Transverse colon (tissue), 4 donors: ENCODE results near the gene SCRG1.

ENCODE experiments used
- EP300 ChIP-seq: sonication (generic); formaldehyde crosslinking; IDR thresholded peaks from one replicate; pipeline ENCODE4 v1.6.1; 2017; ENCODE audit warnings: antibody characterized with exemption, low read depth
- POLR2A ChIP-seq: fragments of 450-650 bp; IDR thresholded peaks from one replicate; pipeline ENCODE4 v1.6.1; 2016; ENCODE audit warnings: antibody characterized with exemption, mild to moderate bottlenecking, moderate library complexity
- POLR2AphosphoS5 ChIP-seq, 3 donors: sonication (generic); formaldehyde crosslinking; IDR thresholded peaks; one replicate each; pipeline ENCODE4 v1.6.1; 2016; ENCODE audit warnings: antibody characterized with exemption in 3 of 3
- TF ChIP-seq, protein P1 (sequence below), 5 experiments: fragments of 200-600 bp in 3 of 5; fragments of 450-650 bp in 2 of 5; sonication (generic) in 3 of 5; IDR thresholded peaks; 1 replicate in 2 of 5; 2 replicates in 3 of 5; pipeline ENCODE4 v1.5.1; 2016 to 2017; ENCODE audit warnings: antibody characterized with exemption in 5 of 5, inconsistent platforms in 3 of 5, mild to moderate bottlenecking in 2 of 5, moderate library complexity in 1 of 5

GRCh38 chr4:173418639-173419038 is 19.7 kb upstream of the SCRG1 start:
- TF ChIP-seq, protein P1, sequence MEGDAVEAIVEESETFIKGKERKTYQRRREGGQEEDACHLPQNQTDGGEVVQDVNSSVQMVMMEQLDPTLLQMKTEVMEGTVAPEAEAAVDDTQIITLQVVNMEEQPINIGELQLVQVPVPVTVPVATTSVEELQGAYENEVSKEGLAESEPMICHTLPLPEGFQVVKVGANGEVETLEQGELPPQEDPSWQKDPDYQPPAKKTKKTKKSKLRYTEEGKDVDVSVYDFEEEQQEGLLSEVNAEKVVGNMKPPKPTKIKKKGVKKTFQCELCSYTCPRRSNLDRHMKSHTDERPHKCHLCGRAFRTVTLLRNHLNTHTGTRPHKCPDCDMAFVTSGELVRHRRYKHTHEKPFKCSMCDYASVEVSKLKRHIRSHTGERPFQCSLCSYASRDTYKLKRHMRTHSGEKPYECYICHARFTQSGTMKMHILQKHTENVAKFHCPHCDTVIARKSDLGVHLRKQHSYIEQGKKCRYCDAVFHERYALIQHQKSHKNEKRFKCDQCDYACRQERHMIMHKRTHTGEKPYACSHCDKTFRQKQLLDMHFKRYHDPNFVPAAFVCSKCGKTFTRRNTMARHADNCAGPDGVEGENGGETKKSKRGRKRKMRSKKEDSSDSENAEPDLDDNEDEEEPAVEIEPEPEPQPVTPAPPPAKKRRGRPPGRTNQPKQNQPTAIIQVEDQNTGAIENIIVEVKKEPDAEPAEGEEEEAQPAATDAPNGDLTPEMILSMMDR (IDR thresholded peaks at IDR 0.05), result no peak
- TF ChIP-seq EP300 (no peak), POLR2AphosphoS5 (IDR thresholded peaks at IDR 0.05) (no peak), POLR2A (no peak)
